ENCODE data around the gene FMN1.
A peak's percentile ranks its signal among the peaks of the same experiment; 100 is the strongest.

The FMN1 gene

DNA sequence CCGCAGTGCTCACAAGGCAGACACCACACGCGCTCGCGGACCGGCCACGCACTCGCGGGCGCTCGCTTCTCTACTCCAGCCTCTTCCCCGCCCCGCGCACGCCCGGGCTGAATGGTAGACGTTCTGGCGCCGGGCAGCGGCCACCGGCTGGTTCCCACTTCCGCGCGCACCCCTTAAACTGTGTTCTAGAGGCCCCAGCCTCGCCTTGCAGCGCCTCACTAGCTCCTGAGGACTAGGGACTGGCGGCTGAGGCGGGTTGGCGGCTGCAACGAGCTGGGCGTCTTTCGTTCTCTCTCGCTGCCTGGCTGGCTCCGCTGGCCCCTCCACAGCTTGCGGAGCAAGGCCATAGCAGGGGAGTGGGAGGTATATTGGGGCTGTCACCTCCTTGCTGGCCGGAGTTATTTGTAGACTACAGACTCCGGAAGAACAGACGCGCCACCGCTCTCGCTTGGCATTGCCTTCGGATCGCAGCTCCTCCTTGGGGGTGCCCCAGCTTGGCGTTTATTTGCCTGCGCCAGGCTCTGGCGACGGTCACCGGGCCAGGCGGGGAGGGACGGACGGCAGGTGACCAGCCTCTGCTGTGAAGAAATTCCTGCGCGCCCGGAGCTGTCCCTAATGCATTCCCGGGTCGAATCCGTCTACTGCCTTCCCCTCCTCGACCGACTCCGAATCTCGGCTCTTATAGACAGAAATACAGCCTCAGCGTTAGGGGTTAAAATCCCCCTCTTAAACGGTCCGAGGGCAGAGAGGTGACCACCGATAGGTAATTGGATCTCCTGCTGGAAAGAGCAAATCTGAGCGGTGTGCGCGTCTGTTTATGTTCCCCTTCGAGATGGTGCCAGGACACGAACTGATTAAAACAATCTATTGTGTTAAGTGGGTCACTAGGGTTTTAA, 475.4 kb downstream of the FMN1 start:
- no peaks in the 10 kb centered on the region for H3K36me3 ChIP-seq (ENCODE audit: insufficient read depth, low read length)
- H3K9me3 ChIP-seq (ENCODE audit: low read depth, low read length) = no peaks in the 10 kb centered on the region
- H3K27ac ChIP-seq = no peak overlapping the region
- TF ChIP-seq POLR2AphosphoS5 (IDR thresholded peaks at IDR 0.05; ENCODE audit: borderline replicate concordance, low read depth, low read length) = no peak
- TF ChIP-seq EZH2 (IDR thresholded peaks at IDR 0.05) = no peak
- TF ChIP-seq FOXP2 (optimal IDR thresholded peaks at IDR 0.05; ENCODE audit: control extremely low read depth, extremely low read length, insufficient read depth) = no peak
- DNase-seq (ENCODE audit: low read depth, low spot score) = no peak
- H3K9ac ChIP-seq (ENCODE audit: insufficient read length) = no peak overlapping the region
- H3K4me3 ChIP-seq = no peak overlapping the region

DNA sequence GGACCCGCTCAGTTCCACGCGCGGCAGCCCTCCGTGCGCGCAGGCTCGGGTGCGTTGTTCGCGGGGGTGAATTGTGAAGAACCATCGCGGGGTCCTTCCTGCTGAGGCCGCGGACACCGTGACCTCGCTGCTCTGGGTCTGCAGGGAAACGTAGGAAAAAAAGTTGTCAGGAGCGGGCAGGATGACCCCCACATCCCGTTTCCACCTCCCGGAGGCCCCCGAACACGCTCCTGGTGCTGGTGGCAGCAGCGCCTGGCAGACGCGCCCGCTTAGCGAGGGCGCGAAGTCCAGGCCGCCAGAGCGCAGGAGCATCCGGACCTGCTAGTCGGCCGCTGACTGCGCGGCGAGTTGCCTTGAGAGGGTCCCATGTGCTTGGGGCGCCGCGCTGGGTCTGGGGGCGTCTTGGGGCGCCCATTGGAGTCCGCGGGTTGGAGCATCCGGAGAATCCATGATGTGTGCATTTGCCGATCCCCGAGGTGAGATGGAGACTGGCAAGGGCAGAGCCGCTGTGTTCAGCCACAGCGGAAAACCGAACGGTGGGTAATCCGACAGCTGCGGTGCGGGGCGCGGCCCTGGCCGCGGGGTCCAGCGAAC, 476.2 kb downstream of the FMN1 start:
- no peak for DNase-seq (ENCODE audit: low read depth, low spot score)
- Histone ChIP-seq H3K36me3 (ENCODE audit: insufficient read depth, low read length) (no peaks in the 10 kb centered on the region), H3K9me3 (ENCODE audit: low read depth, low read length) (no peaks in the 10 kb centered on the region), H3K4me3 (no peak overlapping the region), H3K27ac (no peak overlapping the region), H3K9ac (ENCODE audit: insufficient read length) (no peak overlapping the region)
- TF ChIP-seq POLR2AphosphoS5 (IDR thresholded peaks at IDR 0.05; ENCODE audit: borderline replicate concordance, low read depth, low read length) (no peak), FOXP2 (optimal IDR thresholded peaks at IDR 0.05; ENCODE audit: control extremely low read depth, extremely low read length, insufficient read depth) (no peak), EZH2 (IDR thresholded peaks at IDR 0.05) (no peak)

DNA sequence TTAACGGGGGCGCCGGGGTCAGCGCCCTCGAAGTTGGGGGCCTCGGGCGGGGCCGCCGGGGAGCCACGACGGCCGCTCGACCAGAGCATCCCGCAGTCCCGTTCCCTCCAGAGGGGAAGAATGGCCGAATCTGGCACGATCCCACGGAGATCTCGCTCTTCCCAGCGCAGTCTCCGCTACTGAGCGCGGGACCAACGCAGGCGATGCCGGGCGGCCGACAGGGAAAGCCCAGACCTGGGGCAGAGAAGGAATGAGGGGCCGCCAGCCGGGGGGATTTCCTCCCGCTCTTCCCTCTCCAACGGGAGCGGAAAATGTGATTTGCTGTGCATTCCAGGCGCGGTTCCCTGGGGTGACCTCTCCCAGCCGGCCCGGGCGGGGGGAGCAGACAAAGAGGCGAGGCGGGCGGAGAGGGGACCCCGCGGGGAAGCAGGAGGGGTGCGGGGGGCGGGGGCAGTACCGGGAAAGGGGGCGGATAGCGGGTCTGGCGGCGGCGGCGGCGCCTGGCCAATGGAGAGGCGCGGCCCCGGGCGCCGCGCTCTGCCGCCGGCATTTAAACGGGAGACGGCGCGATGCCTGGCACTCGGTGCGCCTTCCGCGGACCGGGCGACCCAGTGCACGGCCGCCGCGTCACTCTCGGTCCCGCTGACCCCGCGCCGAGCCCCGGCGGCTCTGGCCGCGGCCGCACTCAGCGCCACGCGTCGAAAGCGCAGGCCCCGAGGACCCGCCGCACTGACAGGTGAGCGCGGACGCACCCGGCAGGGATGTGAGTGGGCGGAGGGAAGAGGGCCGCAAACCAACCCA, 476.9 kb downstream of the FMN1 start, which contains the start of gene GREM1:
Gene GREM1 (plus strand): TSS at position 579 of the 801 bp plus-strand sequence. CDS start 12,687 bp downstream, outside the sequence.
- no peak within 1 kb of the TSS for H3K27ac ChIP-seq
- no peak within 1 kb of the TSS; the same call in 1 of the 2 replicates for H3K4me3 ChIP-seq
- no peaks in the 10 kb centered on the region for H3K9me3 ChIP-seq (ENCODE audit: low read depth, low read length)
- H3K36me3 ChIP-seq (ENCODE audit: insufficient read depth, low read length) = no peaks in the 10 kb centered on the region
- no peak for TF ChIP-seq FOXP2 (optimal IDR thresholded peaks at IDR 0.05; ENCODE audit: control extremely low read depth, extremely low read length, insufficient read depth)
- TF ChIP-seq EZH2 (IDR thresholded peaks at IDR 0.05) = no peak
- TF ChIP-seq POLR2AphosphoS5 (IDR thresholded peaks at IDR 0.05; ENCODE audit: borderline replicate concordance, low read depth, low read length) = no peak
- no peak within 1 kb of the TSS for H3K9ac ChIP-seq (ENCODE audit: insufficient read length)
- DNase-seq (ENCODE audit: low read depth, low spot score) = no peak

DNA sequence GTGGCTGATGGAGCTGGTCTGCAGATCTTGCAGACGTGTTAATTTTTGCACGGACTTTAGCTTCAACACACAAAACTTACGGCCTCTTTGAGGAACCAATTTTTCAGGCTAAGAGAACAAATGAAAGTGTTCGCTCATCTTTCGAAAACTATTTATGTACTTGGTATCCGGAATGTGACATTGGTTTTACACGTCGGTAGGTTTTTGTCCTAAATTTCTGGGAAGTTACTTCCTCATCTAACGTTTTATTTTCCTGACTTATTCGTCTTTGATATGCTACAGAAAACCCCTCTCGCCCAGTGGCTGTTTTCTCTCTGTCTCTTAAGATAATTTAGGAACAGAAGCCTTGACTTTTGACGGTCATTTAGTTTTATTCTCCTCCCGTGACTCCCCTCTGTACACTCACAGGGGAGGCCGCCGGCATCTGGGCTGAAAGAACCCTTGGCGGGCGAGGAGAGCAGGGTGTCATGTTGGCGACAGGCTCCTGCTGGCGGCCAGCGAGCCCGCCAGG, 477.5 kb downstream of the FMN1 start:
- TF ChIP-seq FOXP2 (optimal IDR thresholded peaks at IDR 0.05; ENCODE audit: control extremely low read depth, extremely low read length, insufficient read depth) (no peak), EZH2 (IDR thresholded peaks at IDR 0.05) (peak; percentile 85)
- Histone ChIP-seq H3K27ac (no peak overlapping the region), H3K4me3 (no peak overlapping the region; the same call in 1 of the 2 replicates), H3K9ac (ENCODE audit: insufficient read length) (no peak overlapping the region), H3K9me3 (ENCODE audit: low read depth, low read length) (no peaks in the 10 kb centered on the region), H3K36me3 (ENCODE audit: insufficient read depth, low read length) (no peaks in the 10 kb centered on the region)
- DNase-seq (ENCODE audit: low read depth, low spot score) = no peak

DNA sequence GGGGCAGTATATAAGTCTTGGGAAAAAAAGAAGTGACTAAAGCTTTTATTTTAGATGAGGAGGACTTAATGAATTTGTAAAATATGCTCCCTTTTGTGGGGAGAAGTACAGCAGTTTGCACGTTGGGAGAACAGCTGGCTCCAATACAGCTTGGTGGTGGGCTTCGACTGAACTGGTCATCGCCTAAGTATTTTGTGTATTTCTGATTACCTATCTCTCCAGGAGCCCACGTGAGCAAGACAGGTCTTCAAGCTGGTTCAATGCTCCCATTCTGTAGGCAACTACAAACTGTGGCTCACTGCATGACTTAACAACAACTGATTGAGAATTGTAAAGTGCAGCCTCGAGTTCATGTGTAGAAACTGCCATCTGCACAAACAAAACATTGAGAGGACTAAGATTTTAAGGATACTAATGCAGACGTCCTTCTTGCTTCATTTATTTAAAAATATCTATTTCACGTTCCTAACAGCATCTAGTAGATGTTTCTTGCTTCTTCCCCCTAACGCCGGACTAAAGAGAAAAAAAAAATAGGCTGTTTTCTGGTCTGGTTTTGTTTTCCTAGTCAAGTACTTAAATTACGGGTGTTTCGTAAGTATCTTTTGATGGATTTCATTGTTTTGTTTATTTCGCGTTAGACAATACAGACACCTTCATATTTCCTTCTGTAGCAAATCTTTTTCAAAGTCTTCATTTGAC, 478.1 kb downstream of the FMN1 start:
- no peaks in the 10 kb centered on the region for H3K36me3 ChIP-seq (ENCODE audit: insufficient read depth, low read length)
- H3K27ac ChIP-seq = no peak overlapping the region
- no peak overlapping the region for H3K4me3 ChIP-seq

More for the DNA sequence above, 478.1 kb downstream of the FMN1 start:
- TF ChIP-seq EZH2 (IDR thresholded peaks at IDR 0.05) (no peak), FOXP2 (optimal IDR thresholded peaks at IDR 0.05; ENCODE audit: control extremely low read depth, extremely low read length, insufficient read depth) (no peak), POLR2AphosphoS5 (IDR thresholded peaks at IDR 0.05; ENCODE audit: borderline replicate concordance, low read depth, low read length) (no peak)
- Histone ChIP-seq H3K9ac (ENCODE audit: insufficient read length) (no peak overlapping the region), H3K9me3 (ENCODE audit: low read depth, low read length) (no peaks in the 10 kb centered on the region)
- DNase-seq (ENCODE audit: low read depth, low spot score) = no peak

Measured in SK-N-MC (cell line).